B cell (primary cell): ENCODE data around the gene TUT1. TPM values are rescaled to one million over a fixed set of nuclear protein-coding genes. Genes with fewer than 3 reads are reported as not detected.

ENCODE experiments used
- ATAC-seq: fragments of 200-7000 bp; cut with Tn5 transposase; one replicate; pipeline ENCODE4 v1.10.0; 2021; ENCODE audit warnings: low read depth, mild to moderate bottlenecking, moderate number of reproducible peaks, moderate library complexity
- CTCF ChIA-PET: fragments of 350-600 bp; sonication (Branson Sonifier 250); formaldehyde crosslinking; loops from one replicate; lab custom pipeline; 2021; ENCODE audit warnings: antibody characterized with exemption, inconsistent platforms; lab: Charles Lee
- POLR2A ChIA-PET: fragments of 350-600 bp; sonication (Branson Sonifier 250); formaldehyde crosslinking; loops from one replicate; lab custom pipeline; 2021; ENCODE audit warnings: antibody characterized with exemption; lab: Charles Lee
- DNase-seq: peaks from one replicate; pipeline ENCODE4 v3.0.0; 2013
- H2AFZ ChIP-seq: 2 replicates; pipeline ENCODE4 v1.6.1; 2012; ENCODE audit warnings: mild to moderate bottlenecking, low read depth, low read length; ENCODE audit not compliant: insufficient read depth, poor library complexity, severe bottlenecking
- H3K27ac ChIP-seq, 2 donors: 1 replicate in 1 of 2; 2 replicates in 1 of 2; pipeline ENCODE4 v1.5.1; 2012 to 2013; ENCODE audit warnings: low read length in 2 of 2, mild to moderate bottlenecking in 2 of 2, moderate library complexity in 1 of 2
- H3K27me3 ChIP-seq, 4 experiments: fragments of 200-600 bp in 1 of 4; sonication (generic) in 1 of 4; replicated peaks in 1 of 4; 1 replicate in 2 of 4; 2 replicates in 2 of 4; pipeline versions ENCODE4 v1.6.1 to v1.7.0; 2013 to 2016; ENCODE audit warnings: low read length in 3 of 4, mild to moderate bottlenecking in 2 of 4, mixed read lengths in 1 of 4, moderate library complexity in 1 of 4; ENCODE audit not compliant: insufficient read depth in 4 of 4, control insufficient read depth in 3 of 4; ENCODE audit errors: control extremely low read depth in 1 of 4
- H3K36me3 ChIP-seq, 2 experiments: replicated peaks in 1 of 2; 1 replicate in 1 of 2; 2 replicates in 1 of 2; pipeline versions ENCODE4 v1.6.1 to v1.7.1; 2013; ENCODE audit warnings: low read length in 1 of 2; ENCODE audit not compliant: insufficient read depth in 2 of 2, control insufficient read depth in 1 of 2; ENCODE audit errors: control extremely low read depth in 1 of 2, extremely low read depth in 1 of 2
- H3K4me1 ChIP-seq, 2 donors: fragments of 200-600 bp in 1 of 2; sonication (generic) in 1 of 2; 1 replicate in 1 of 2; 2 replicates in 1 of 2; pipeline versions ENCODE4 v1.5.1 to v1.6.1; 2013 to 2017; ENCODE audit warnings: low read length in 2 of 2; ENCODE audit not compliant: control insufficient read depth in 2 of 2, insufficient read depth in 2 of 2
- H3K4me2 ChIP-seq: replicated peaks from 2 replicates; pipeline ENCODE3; 2012; ENCODE audit warnings: mild to moderate bottlenecking, low read depth, low read length; ENCODE audit not compliant: poor library complexity, severe bottlenecking
- H3K4me3 ChIP-seq, 5 experiments: fragments of 200-600 bp in 1 of 5; sonication (generic) in 1 of 5; 1 replicate in 3 of 5; 2 replicates in 2 of 5; pipeline versions ENCODE4 v1.5.1 to v1.7.0; 2011 to 2016; ENCODE audit warnings: low read length in 4 of 5, mild to moderate bottlenecking in 4 of 5, low read depth in 2 of 5, control low read depth in 1 of 5, moderate library complexity in 1 of 5; ENCODE audit not compliant: insufficient read depth in 1 of 5; ENCODE audit errors: control extremely low read depth in 1 of 5, extremely low read depth in 1 of 5
- H3K79me2 ChIP-seq: fragments of 200-600 bp; sonication (generic); one replicate; pipeline ENCODE4 v1.6.0; 2016; ENCODE audit warnings: low read length; ENCODE audit not compliant: control insufficient read depth, insufficient read depth
- H3K9ac ChIP-seq: fragments of 200-600 bp; sonication (generic); 2 replicates; pipeline ENCODE4 v1.6.1; 2017; ENCODE audit warnings: mild to moderate bottlenecking, low read length, moderate library complexity
- H3K9me3 ChIP-seq, 3 donors: one replicate each; pipeline versions ENCODE4 v1.6.1 to v1.7.1; 2013; ENCODE audit warnings: low read length in 2 of 3; ENCODE audit not compliant: control insufficient read depth in 2 of 3, insufficient read depth in 1 of 3; ENCODE audit errors: control extremely low read depth in 1 of 3
- H4K20me1 ChIP-seq: 2 replicates; pipeline ENCODE4 v1.6.0; 2012; ENCODE audit warnings: mild to moderate bottlenecking, low read length; ENCODE audit not compliant: insufficient read depth, control insufficient read depth, poor library complexity, severe bottlenecking
- H3K27ac Mint-ChIP-seq: one replicate; pipeline ENCODE4 v1.8.0; 2021; ENCODE audit warnings: mixed read lengths
- H3K27me3 Mint-ChIP-seq: one replicate; pipeline ENCODE4 v1.8.0; 2021; ENCODE audit warnings: mixed read lengths
- H3K4me1 Mint-ChIP-seq: one replicate; pipeline ENCODE4 v1.8.0; 2021; ENCODE audit warnings: mixed read lengths
- H3K4me3 Mint-ChIP-seq: one replicate; pipeline ENCODE4 v1.8.0; 2021; ENCODE audit warnings: mixed read lengths
- H3K9me3 Mint-ChIP-seq: one replicate; pipeline ENCODE4 v1.8.0; 2022; ENCODE audit warnings: mixed read lengths; ENCODE audit not compliant: insufficient read depth
- CTCF ChIP-seq: fragments of 200-600 bp; IDR thresholded peaks from one replicate; pipeline ENCODE4 v1.8.0; 2022; ENCODE audit warnings: antibody characterized with exemption, mild to moderate bottlenecking
- EZH2 ChIP-seq: IDR thresholded peaks from 2 replicates; pipeline ENCODE4 v1.6.1; 2012; ENCODE audit warnings: borderline replicate concordance, low read depth, mild to moderate bottlenecking, moderate library complexity, low read length; ENCODE audit not compliant: insufficient read depth, poor library complexity, severe bottlenecking
- WGBS: methylation state at CpG from one replicate; pipeline ENCODE4 v1.1.5; 2013; ENCODE audit warnings: missing lambda C conversion rate; ENCODE audit not compliant: insufficient coverage; 5-methylcytosine and 5-hydroxymethylcytosine counted together
- intact Hi-C: fragments of 100-400 bp; cut with micrococcal nuclease; formaldehyde crosslinking; loops from one replicate; pipeline ENCODE4 v1.10.0; 2022
- polyA plus RNA-seq: library from polyadenylated mRNA; depleted of rRNA; stranded (reverse); fragments of >200 nt; gene quantifications from 2 replicates; pipeline ENCODE4 v1.2.3, GENCODE V29; 2012
- total RNA-seq, 2 donors: library from RNA; stranded (reverse); fragments of 120-200 nt in 1 of 2; gene quantifications; 1 replicate in 1 of 2; 2 replicates in 1 of 2; pipeline versions ENCODE4 v1.2.3 to v1.2.4, GENCODE V29; 2013 to 2022

TUT1 gene
- total and polyA plus RNA-seq, 2 donors (not counting 1 experiment from before 2014, with no cell fraction given) = 31.1 to 47.7 TPM

- ChIA-PET CTCF (interaction anchor here (0.7 to 2.4 kb wide), 9 partner anchors 9 to 184 kb away, joined by 3 to 47 read pairs (median 3); partner anchors contain the start of genes INTS5 and TUT1), POLR2A (interaction anchor here (0.7 to 3.1 kb wide), 18 partner anchors 9 to 280 kb away, joined by 3 to 63 read pairs (median 5); partner anchors contain the start of genes B3GAT3, C11orf98, CSKMT and EEF1G)
- ATAC-seq (peak; percentile 78), DNase-seq (peak; percentile 99)
- Mint-ChIP-seq H3K9me3 (no peaks in the 10 kb centered on the region), H3K4me3 (peak within 1 kb of the TSS; percentile 97), H3K27me3 (no peaks in the 10 kb centered on the region), H3K4me1 (peaks cover 46% of the 10 kb centered on the region), H3K27ac (peak within 1 kb of the TSS; percentile 96)
- peaks cover 0 to 3% (median 0%) of the 10 kb centered on the region in 3 donors for H3K9me3 ChIP-seq
- H3K4me2 ChIP-seq = peak within 1 kb of the TSS; percentile 94
- intact Hi-C loops = loop anchor here (1.0 kb wide), 5 partner anchors 11 to 157 kb away; partner anchors contain the start of genes EML3 and GANAB
- under 1% methylated on average over 83 of the region's 83 CpGs for WGBS
- H3K9ac ChIP-seq = peak within 1 kb of the TSS; percentile 95
- peaks cover 24 to 40% of the 10 kb centered on the region in 2 donors for H3K4me1 ChIP-seq
- H3K27ac ChIP-seq = peak within 1 kb of the TSS; percentile 78 to 90
- H3K4me3 ChIP-seq = peak within 1 kb of the TSS; percentile 82 to 97 (median 86)
- TF ChIP-seq EZH2 (no peak), CTCF (no peak)
- no peaks in the 10 kb centered on the region for H3K27me3 ChIP-seq
- H4K20me1 ChIP-seq = peaks cover 7% of the 10 kb centered on the region
- H3K36me3 ChIP-seq = peaks cover 4 to 44% of the 10 kb centered on the region in 2 experiments
- H2AFZ ChIP-seq = peak within 1 kb of the TSS; percentile 86
- peaks cover 37% of the 10 kb centered on the region for H3K79me2 ChIP-seq
Observed at GRCh38 chr11:62601372-62602140, 10.2 kb upstream of the TUT1 start, which contains the start of gene MTA2. Gene MTA2 (minus strand): TSS chr11:62601865. CDS start chr11:62601450, 415 bp downstream.
